NCI-H2196 (cell line): ENCODE measurements around the gene RGMB.

Source experiments
- DNase-seq: peaks from one replicate; lab custom pipeline; 2025; ENCODE audit not compliant: unreplicated experiment; lab: John Stamatoyannopoulos, UW

Gene RGMB

DNA sequence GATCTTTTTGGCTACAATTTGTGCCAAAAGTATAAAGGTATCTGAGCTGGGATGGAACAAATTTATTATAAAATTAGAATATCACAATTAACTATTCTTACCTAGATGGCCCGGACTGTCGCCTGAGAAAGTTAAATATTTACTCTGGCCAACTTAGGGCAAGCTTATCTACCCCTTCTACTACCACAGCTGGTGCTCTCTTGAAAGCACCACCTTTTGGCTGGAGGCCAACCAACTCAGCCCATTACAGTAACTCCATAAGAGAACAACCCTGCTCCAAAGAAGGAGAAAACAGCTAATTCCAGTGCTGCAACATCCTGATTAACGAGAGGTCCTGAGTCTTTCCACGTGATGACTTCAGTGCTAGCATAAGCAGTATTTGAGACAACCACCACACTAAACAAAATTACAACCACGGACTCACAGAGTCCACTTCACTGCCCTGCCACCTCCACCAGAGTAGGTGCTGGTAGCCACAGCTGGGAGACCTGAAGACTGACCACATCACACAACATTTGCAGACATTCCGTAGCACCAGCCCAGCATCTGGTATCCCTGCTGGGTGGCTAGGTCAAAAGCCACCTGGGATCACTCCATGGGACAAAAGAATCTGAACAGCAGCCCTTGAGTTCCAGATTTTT, 43.2 kb downstream of the RGMB start:
- peak; percentile 52 for DNase-seq

- no peak for DNase-seq
Observed at GRCh38 chr5:98825582-98826375, 52.3 kb downstream of the RGMB start.

GRCh38 chr5:98827161-98827560, 53.7 kb downstream of the RGMB start:
- DNase-seq, result peak; percentile 39

GRCh38 chr5:98827588-98828284, 54.3 kb downstream of the RGMB start:
- no peak for DNase-seq

DNA sequence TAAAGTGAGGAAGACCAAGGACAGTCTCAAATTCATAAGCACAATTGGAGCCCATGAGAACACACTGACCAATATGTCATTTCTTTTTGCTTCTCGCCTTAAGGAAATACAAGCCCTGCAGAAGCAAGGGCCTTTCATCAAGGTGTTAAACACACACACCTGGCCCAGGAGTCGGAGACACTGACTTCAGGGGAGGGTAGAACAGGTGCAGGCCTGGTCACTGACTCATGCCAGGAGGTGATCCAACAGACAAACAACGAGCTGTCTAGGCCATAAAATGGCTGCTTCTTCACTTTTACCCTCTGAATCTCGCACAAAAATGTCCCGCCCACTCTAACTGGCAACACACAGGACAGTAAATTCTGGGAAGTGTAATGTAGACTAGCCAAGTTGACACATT, 62.7 kb downstream of the RGMB start:
- peak; percentile 10 for DNase-seq

DNA sequence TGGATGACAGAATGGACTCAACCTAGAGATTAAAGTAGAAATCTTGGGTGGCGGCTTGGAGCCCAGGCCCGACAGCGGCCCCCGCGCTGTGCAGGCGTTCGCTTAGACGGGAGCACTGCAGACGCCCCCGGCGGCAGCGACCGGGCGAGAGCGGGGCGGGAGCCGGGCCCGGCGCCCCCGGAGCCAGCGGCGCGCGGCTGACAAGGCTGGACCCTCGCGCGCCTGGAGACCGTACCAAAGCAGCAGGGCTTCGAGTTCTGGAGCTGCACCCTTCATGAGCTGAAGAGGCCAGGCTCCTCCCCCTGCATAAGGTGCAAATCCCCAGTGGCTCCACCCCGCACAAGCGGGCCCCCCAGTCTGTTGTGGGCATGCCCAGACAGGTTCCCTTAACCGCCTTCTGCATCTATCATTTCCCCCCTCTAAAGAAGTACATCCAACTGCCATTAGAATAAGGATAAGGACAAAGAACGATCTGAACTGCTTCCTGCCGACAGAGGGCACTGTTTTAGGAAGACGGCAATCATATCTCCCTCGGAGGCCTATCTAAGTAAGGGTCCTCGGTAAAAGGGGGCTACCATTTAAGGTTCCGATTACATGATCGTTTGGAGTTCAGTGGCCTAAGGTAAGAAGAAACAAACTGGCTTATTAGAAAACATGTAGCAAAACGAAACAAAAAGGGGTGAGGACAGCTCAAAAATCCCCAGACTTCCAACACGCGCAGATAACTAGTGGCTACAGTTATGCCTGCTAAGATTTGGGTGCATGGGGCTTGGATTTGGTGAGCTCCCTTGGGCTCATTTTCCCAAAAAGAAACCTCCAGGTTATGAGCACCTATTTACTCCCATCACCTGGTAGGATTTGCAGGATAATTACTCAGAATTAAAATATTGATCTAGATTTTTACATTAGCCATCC, 66.3 kb downstream of the RGMB start:
- no peak for DNase-seq

DNA sequence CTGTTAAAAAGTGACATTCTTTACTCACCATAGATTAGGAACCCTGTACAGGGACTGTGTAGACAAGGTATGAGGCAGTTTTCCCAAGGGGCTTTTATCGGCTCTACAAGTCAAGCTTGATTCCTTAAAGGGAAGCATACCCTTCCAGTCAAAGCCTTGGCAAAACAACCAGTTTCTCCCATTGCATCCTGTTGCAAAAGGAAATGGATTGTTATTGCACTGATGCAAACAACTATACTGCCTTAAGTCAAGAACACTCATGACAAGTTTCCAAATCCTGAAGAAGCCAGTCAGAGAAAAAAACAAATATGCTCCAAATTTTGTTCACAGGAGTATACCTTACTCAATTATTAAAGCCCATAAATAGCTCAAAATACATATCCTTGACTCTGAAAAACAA, 67.5 kb downstream of the RGMB start:
- DNase-seq, result no peak

DNA sequence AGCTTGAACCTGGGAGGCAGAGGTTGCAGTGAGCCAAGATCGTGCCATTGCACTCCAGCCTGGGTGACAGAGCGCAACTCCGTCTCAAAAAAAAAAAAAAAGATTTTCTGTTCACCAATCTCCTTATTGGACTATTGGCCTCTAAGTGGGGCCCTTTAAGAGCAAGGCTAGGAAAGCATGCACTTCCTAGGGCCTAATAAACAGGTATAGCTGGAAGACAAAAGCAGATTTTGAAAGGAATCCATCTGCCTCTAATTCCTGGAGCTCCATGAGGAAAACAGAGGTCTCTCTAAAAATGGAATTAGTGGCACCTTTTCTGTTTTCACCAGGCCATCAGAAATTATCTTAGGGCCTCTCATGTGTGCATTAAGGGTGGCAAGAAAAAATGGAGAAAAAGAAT, 70.0 kb downstream of the RGMB start:
- no peak for DNase-seq

GRCh38 chr5:98844865-98845264, 71.4 kb downstream of the RGMB start:
- DNase-seq, result no peak

- no peak for DNase-seq
Observed at GRCh38 chr5:98845878-98846277, 72.4 kb downstream of the RGMB start.
